Nephron progenitor cell (in vitro differentiated cells): ENCODE measurements around the gene FGD6.

Experiments used
- DNase-seq: peaks from one replicate; pipeline ENCODE4 v3.0.0; 2021
- H3K27ac Mint-ChIP-seq: 2 replicates; pipeline ENCODE4 v1.8.0; 2021; ENCODE audit warnings: mild to moderate bottlenecking, moderate library complexity, mixed read lengths
- H3K27me3 Mint-ChIP-seq: 2 replicates; pipeline ENCODE4 v1.8.0; 2021; ENCODE audit warnings: mild to moderate bottlenecking, low read depth, mixed read lengths; ENCODE audit not compliant: poor library complexity
- H3K36me3 Mint-ChIP-seq: 2 replicates; pipeline ENCODE4 v1.8.0; 2021; ENCODE audit warnings: low read depth, mixed read lengths
- H3K4me1 Mint-ChIP-seq: 2 replicates; pipeline ENCODE4 v1.8.0; 2021; ENCODE audit warnings: mixed read lengths
- H3K4me3 Mint-ChIP-seq: 2 replicates; pipeline ENCODE4 v1.8.0; 2021; ENCODE audit warnings: mild to moderate bottlenecking, moderate library complexity, mixed read lengths
- H3K9me3 Mint-ChIP-seq: 2 replicates; pipeline ENCODE4 v1.8.0; 2021; ENCODE audit warnings: mild to moderate bottlenecking, moderate library complexity, mixed read lengths
- CTCF ChIP-seq: fragments of 200-600 bp; sonication (generic); IDR thresholded peaks from 2 replicates; pipeline ENCODE4 v1.5.0; 2021; ENCODE audit warnings: antibody characterized with exemption

The FGD6 gene

DNA sequence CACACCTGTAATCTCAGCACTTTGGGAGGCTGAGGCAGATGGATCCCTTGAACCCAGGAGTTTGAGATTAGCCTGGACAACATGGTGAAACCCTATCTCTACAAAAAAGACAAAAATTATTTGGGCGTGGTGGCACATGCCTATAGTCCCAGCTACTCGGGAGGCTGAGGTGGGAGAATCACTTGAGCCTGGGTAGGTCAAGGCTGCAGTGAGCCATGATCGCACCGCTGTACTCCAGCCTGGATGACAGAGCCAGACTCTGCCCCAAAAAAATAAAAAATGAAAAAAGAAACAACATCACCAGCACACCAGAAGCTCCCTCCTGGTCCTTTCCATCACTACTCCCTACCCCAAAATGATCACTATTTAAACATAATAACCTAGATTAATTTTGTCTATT lies 2.9 kb upstream of the FGD6 start:
- Mint-ChIP-seq H3K27ac (no peak overlapping the region), H3K4me3 (peak overlapping the region; percentile 72), H3K4me1 (peaks cover 40% of the 10 kb centered on the region)

DNA sequence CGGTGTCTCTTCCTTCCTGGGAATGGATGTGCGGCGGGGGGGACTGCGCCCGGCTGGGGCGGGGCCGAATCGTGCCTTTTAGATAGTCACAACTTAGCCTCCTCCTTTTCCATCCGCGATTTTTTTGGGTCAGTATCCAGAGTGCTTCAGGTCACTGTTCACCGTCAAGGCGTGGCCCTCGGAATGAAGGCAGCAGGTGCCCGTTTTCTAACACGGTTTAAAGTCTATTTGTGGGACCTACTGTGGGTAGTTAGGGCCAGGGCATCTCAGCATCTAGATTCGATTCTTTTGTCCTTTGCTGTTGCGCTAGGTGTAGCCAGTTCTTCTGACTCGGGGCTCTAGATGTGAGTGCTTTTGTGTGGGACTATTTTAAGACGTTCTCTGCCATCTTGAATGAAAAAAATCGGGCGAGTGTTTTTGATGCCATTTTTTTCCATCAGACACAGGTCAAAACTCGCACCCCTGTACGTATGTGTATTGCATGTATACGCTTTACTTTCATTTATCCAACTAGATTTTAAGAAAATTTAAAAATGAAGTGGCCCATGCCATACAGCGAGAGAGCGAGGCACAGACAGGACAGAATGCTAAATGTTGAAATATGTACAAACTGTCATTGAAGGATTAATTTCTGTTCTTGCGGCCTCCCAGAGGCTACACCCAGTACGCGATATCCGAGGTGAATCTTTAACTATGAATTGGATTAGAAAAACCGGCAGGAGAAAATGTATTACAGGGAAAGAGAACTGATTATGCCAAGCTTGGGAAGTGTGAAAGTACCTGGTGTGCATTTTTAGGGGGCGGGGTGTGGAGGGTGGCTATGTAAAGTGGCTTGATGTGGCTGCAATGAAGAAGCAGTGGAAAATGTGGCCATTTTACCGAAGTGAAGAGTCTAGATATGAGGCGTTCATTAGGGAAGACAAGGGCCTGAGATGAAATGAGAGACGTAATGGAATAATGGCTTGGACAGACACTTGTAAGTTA lies 1.2 kb upstream of the FGD6 start:
- no peak for TF ChIP-seq CTCF
- H3K4me1 Mint-ChIP-seq = peaks cover 51% of the 10 kb centered on the region
- peaks cover 21% of the 10 kb centered on the region for H3K36me3 Mint-ChIP-seq
- no peaks in the 10 kb centered on the region for H3K27me3 Mint-ChIP-seq
- peak; percentile 23 for DNase-seq
- peak overlapping the region; percentile 96 for H3K4me3 Mint-ChIP-seq
- peak overlapping the region; percentile 100 for H3K27ac Mint-ChIP-seq
- peaks cover 3% of the 10 kb centered on the region for H3K9me3 Mint-ChIP-seq

More for the DNA sequence above, 2.9 kb upstream of the FGD6 start:
- no peak for DNase-seq
- H3K36me3 Mint-ChIP-seq = peaks cover 37% of the 10 kb centered on the region
- peaks cover 3% of the 10 kb centered on the region for H3K9me3 Mint-ChIP-seq
- H3K27me3 Mint-ChIP-seq = no peaks in the 10 kb centered on the region
- no peak for TF ChIP-seq CTCF

DNA sequence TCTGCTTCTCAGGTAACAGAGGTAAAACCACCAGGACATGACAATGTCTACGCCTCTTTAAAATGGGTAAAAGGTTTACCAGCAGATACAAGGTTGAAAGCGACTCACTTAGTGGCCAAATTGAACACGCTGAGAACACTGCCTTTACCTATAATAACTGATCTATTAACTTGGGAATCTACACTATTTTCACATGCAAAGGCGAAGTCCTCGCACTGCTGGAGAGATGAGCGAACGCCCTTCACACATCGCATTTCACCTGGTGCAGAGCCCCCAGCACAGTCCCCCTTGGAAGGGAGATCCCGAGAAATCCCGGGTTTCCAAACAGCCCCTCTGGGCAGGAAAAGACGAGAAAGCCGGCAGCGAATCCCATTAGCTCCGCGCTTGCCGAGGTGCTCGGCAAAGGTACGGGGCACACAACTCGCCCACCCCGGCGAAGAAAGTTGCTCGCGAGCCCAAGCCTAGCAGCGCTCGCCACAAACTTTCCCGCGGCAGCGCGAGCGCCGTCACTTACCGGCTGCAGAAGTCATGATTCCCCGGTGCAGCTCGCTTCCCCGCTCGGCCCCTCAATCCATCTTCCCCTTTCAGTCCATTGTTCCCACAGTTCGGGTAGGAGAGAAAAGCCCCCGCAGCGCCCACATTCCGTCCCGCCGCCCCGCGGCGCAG lies 423 bp downstream of the FGD6 start:
- peaks cover 55% of the 10 kb centered on the region for H3K4me1 Mint-ChIP-seq
- no peak for DNase-seq
- no peaks in the 10 kb centered on the region for H3K27me3 Mint-ChIP-seq
- no peak for TF ChIP-seq CTCF
- peaks cover 21% of the 10 kb centered on the region for H3K36me3 Mint-ChIP-seq
- peak overlapping the region; percentile 100 for H3K27ac Mint-ChIP-seq
- peaks cover 3% of the 10 kb centered on the region for H3K9me3 Mint-ChIP-seq
- peak overlapping the region; percentile 96 for H3K4me3 Mint-ChIP-seq

GRCh38 chr12:95215949-95216348 lies 1.3 kb downstream of the FGD6 start:
- DNase-seq = no peak
- H3K27me3 Mint-ChIP-seq = no peaks in the 10 kb centered on the region
- TF ChIP-seq CTCF = no peak
- peak overlapping the region; percentile 96 for H3K4me3 Mint-ChIP-seq
- H3K27ac Mint-ChIP-seq = no peak overlapping the region
- peaks cover 19% of the 10 kb centered on the region for H3K36me3 Mint-ChIP-seq
- H3K9me3 Mint-ChIP-seq = peaks cover 3% of the 10 kb centered on the region
- H3K4me1 Mint-ChIP-seq = peaks cover 55% of the 10 kb centered on the region

DNA sequence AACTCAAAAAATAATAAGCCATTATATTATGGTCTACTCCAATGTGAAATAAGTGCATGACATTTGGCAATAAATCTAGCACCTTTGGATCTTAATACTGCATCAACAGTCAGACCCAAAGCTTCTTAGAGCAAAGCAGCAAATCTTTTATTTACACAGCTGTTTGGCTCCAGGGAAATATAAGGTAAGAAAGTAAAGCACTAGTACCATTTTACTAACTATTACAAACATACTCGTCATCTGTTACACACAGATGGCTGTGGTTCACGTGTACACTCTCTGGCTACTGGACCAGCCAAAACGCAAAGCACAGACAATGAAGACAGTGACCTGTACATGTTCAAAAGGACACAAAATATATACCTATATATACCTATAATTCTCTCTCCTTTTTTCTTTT lies 2.8 kb downstream of the FGD6 start:
- Mint-ChIP-seq H3K27ac (no peak overlapping the region), H3K36me3 (peaks cover 17% of the 10 kb centered on the region), H3K4me3 (no peak overlapping the region), H3K27me3 (no peaks in the 10 kb centered on the region), H3K9me3 (no peaks in the 10 kb centered on the region), H3K4me1 (peaks cover 44% of the 10 kb centered on the region)
- TF ChIP-seq CTCF = no peak
- no peak for DNase-seq
